ENCODE data around the gene RBM4.
"Not testable (repeated sequence)": the region's sequence is repeated elsewhere in the genome, so short reads cannot be mapped to it uniquely, and the experiment has no call there.

RBM4 gene, protein sequence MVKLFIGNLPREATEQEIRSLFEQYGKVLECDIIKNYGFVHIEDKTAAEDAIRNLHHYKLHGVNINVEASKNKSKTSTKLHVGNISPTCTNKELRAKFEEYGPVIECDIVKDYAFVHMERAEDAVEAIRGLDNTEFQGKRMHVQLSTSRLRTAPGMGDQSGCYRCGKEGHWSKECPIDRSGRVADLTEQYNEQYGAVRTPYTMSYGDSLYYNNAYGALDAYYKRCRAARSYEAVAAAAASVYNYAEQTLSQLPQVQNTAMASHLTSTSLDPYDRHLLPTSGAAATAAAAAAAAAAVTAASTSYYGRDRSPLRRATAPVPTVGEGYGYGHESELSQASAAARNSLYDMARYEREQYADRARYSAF

GRCh38 chr11:66638177-66639065 lies at the start of gene RBM4:
Gene RBM4, plus strand, starts transcription at chr11:66638703. Its CDS starts 1,009 bp downstream, at chr11:66639712.
- in situ Hi-C loops (cut with MboI; ENCODE audit: low sequenced_read_pairs), result no loop called here

DNA sequence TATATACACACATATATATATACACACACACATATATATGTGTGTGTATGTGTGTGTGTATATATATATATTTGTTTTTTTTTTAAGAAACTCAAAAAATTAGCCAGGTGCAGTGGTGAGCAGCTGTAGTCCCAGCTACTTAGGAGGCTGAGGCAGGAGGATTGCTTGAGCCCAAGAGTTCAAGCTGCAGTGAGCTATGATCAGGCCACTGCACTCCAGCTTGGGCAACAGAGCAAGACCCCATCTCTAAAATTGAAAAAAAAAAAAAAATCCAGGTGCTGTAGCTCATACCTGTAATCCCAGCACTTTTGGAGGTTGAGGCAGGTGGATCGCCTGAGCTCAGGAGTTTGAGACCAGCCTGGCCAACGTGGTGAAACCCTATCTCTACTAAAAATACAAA lies 49.2 kb upstream of the RBM4 start:
- in situ Hi-C loops (cut with MboI; ENCODE audit: low sequenced_read_pairs), result not testable (repeated sequence)

GRCh38 chr11:66589996-66590675 lies 48.4 kb upstream of the RBM4 start:
- in situ Hi-C loops (cut with MboI; ENCODE audit: low sequenced_read_pairs), result no loop called here

DNA sequence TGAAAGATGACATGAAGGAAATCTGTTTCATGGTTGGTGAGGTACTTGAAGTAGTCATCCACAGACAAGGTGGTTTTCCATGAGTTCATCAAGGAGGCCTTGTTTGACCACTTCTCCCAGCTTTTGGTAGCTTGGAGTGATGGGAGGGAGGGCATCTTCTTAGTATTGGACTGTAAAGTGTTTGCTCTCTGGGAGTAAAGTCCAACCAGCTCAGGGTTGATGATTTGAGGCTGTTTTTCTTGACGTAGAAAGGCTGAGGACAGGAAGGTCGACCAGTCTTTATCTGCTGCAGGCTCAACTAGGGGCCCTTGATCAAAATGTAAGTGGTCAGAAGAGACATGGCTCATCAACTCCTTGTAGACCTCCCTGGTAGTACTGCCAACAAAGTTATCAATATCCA lies 47.3 kb upstream of the RBM4 start:
- in situ Hi-C loops (cut with MboI; ENCODE audit: low sequenced_read_pairs), result no loop called here

DNA sequence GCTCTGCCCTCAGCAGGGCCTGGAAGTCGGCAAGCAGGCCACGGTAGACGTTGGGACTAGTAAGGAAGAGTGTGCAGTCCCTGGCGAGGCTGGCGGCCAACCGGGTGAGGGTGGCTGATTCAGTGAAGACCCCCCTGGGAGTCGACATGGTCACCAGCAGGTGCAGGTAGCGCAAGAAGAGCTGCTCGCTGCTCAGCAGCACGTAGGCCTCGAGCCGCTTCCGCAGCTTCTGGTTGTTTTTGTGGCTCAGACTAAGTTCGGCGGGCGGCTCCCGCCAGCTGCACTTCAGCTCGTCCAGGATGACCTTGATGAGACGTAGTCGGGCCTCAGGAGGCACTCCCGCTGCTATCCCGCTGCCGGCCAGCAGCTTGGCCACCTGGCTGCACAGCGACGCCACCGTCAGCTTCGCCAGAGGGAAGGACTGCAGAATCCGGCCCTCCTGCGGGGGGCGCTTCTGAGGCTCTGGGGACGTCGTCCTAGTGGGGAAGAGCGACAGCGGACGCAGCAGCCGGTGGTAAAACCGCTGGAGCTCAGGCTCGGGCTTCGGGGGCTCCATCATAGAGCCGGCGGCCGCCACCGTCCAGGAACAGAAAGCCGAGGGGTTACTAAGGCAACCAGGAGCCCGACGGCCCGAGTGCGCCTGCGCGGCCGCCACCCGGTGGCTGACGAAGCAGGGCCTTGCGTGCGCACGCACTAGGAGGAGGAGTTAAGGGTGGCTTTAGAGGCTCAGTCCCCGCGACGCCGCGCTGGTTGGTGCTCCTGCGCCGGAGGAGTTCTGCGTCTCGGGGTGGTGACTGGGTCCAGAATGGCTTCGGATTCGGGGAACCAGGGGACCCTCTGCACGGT lies 45.8 kb upstream of the RBM4 start, which contains the start of the genes CCDC87 and CCS:
Gene CCDC87 (minus strand): TSS at position 607 of the 846 bp plus-strand sequence. CDS start 48 bp downstream, at position 559.
Gene CCS (plus strand): TSS at position 729 of the 846 bp plus-strand sequence. CDS start 77 bp downstream, at position 806.
- in situ Hi-C loops (cut with MboI; ENCODE audit: low sequenced_read_pairs), result no loop called here

- in situ Hi-C loops (cut with MboI; ENCODE audit: low sequenced_read_pairs), result no loop called here
These were observed 45.2 kb upstream of the RBM4 start for GRCh38 chr11:66593303-66593635.

GRCh38 chr11:66593650-66594049 lies 44.9 kb upstream of the RBM4 start:
- in situ Hi-C loops (cut with MboI; ENCODE audit: low sequenced_read_pairs), result no loop called here

DNA sequence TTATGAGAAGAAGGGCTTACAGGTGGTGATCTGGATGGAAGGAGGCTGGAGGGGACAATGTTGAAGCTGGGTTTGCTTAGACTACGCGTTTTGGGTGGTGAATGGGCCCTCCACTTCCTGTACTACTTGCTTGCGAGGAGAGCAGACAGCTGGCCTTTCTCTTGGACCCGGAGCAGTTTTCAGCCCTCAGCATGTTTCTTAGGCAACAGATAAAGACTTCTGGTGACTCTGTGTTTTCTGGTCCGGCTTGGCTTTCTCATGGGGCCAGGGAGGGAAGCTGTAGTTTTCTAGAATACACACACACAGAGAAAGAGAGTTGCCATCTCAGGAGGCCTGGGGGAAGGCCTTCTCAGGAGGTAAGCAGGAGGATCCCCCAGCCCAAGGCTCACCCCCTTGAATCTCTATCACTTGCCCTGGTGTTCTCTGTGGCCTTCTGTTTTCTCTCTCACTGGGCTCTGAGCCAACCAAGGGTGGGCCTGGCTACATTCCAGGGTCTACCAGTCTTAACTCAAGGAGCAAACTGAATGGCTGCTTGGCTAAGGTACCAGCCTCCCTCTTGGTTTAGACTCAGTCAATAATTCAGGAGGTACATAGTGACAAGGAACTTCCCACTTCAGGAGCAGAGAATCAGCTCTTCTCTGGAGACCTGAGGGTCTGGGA lies 43.1 kb upstream of the RBM4 start:
- in situ Hi-C loops (cut with MboI; ENCODE audit: low sequenced_read_pairs), result no loop called here

DNA sequence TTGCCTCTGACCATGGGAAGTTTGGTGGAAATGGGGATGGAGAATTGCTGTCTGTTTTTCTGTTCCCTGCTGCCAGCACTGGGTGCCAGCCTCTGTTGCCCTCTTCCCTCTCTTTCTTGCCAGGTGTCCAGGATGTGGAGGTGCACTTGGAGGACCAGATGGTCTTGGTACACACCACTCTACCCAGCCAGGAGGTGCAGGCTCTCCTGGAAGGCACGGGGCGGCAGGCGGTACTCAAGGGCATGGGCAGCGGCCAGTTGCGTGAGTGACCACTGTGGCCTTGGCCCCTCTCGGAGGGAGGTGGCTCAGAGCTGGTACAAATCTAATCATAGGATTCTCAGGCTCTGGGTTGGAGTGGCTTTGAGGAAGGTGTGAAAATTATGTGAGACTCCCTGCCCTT lies 39.5 kb upstream of the RBM4 start:
- in situ Hi-C loops (cut with MboI; ENCODE audit: low sequenced_read_pairs), result no loop called here

- in situ Hi-C loops (cut with MboI; ENCODE audit: low sequenced_read_pairs), result no loop called here
These were observed 38.3 kb upstream of the RBM4 start for GRCh38 chr11:66600219-66600618.

- in situ Hi-C loops (cut with MboI; ENCODE audit: low sequenced_read_pairs), result no loop called here
These were observed 37.8 kb upstream of the RBM4 start for GRCh38 chr11:66600631-66601233.

GRCh38 chr11:66603072-66603471 lies 35.4 kb upstream of the RBM4 start:
- in situ Hi-C loops (cut with MboI; ENCODE audit: low sequenced_read_pairs), result no loop called here

- in situ Hi-C loops (cut with MboI; ENCODE audit: low sequenced_read_pairs), result no loop called here
These were observed 34.3 kb upstream of the RBM4 start for GRCh38 chr11:66604155-66604554.

DNA sequence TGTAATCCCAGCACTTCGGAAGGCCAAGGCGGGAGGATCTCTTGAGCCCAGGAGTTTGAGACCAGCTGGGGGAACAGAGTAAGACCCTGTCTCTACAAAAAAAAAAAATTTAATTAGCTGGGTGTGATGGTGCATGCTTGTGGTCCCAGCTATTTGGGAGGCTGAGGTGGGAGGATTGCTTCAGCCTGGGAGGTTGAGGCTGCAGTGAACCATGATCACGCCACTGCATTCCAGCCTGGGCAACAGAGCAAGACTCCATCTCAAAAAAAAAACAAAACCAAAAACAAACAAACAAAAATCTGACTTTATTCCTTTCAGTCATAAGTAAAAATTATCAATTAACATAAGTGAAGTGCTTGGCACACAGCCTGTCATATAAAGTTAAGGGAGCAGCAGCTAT lies 31.9 kb upstream of the RBM4 start:
- in situ Hi-C loops (cut with MboI; ENCODE audit: low sequenced_read_pairs), result not testable (repeated sequence)

DNA sequence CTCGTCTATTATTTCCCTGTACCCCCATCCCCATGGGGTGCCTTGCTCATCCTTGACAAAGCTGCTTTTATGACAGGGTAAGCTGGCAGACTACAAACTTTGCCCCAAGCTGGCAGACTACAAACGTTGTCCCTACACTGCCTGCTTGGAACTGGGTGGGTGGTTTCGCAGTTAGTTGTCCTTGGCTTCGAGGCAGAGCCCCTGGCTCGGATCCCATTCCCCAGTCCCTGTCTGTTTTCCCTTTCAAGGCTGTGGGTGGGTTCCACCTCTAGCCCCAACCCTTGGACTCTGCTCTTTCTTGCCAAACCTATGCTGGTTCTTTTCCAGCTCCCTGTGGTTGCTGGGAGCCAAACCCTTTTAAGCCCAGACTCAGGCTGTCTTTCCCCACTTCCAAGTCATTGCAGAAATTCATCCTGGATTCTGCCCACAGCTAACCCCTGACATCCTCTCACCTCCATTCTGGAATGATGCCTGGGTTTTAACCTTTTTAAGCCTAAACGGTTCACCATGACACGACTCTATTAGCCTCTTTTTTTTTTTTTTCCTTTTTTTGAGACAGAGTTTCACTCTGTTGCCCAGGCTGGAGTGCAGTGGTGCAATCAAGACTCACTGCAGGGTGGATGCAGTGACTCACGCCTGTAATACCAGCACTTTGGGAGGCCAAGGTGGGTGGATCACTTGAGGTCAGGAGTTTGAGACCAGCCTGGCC lies 31.2 kb upstream of the RBM4 start:
- in situ Hi-C loops (cut with MboI; ENCODE audit: low sequenced_read_pairs), result no loop called here

- in situ Hi-C loops (cut with MboI; ENCODE audit: low sequenced_read_pairs), result no loop called here
These were observed 28.5 kb upstream of the RBM4 start for GRCh38 chr11:66609721-66610617.

GRCh38 chr11:66612458-66612857 lies 26.0 kb upstream of the RBM4 start:
- in situ Hi-C loops (cut with MboI; ENCODE audit: low sequenced_read_pairs), result no loop called here

GRCh38 chr11:66614073-66614472 lies 24.4 kb upstream of the RBM4 start:
- in situ Hi-C loops (cut with MboI; ENCODE audit: low sequenced_read_pairs), result no loop called here
